ENCODE results near the gene FHL2.

GRCh38 chr2:105437708-105438103 lies 38.9 kb upstream of the FHL2 start:
- no peak for TF ChIP-seq POLR2A (IDR thresholded peaks at IDR 0.05)
- TF ChIP-seq, protein P1, sequence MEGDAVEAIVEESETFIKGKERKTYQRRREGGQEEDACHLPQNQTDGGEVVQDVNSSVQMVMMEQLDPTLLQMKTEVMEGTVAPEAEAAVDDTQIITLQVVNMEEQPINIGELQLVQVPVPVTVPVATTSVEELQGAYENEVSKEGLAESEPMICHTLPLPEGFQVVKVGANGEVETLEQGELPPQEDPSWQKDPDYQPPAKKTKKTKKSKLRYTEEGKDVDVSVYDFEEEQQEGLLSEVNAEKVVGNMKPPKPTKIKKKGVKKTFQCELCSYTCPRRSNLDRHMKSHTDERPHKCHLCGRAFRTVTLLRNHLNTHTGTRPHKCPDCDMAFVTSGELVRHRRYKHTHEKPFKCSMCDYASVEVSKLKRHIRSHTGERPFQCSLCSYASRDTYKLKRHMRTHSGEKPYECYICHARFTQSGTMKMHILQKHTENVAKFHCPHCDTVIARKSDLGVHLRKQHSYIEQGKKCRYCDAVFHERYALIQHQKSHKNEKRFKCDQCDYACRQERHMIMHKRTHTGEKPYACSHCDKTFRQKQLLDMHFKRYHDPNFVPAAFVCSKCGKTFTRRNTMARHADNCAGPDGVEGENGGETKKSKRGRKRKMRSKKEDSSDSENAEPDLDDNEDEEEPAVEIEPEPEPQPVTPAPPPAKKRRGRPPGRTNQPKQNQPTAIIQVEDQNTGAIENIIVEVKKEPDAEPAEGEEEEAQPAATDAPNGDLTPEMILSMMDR (IDR thresholded peaks at IDR 0.05): no peak

Data from right lobe of liver (tissue), 4 donors.